ENCODE results near the gene LRRC46.

The LRRC46 gene

DNA sequence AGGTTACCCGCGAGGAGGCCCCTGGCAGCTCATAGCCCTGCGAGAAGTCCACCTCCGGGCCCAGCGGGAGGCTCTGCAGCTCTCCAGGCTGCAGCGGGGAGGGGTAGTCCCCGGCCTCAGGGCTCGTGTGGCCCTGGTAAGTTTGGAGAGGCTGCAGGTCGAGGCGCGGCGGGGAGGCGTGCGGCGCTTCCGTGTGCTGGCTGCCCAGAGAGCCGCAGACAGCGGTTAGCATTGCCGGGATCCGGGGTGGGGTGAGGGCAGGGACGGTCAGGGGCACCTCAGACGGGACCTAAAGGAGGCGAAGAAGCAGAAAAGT is 16.7 kb downstream of the LRRC46 start:
- TF ChIP-seq POLR2A (IDR thresholded peaks at IDR 0.05; ENCODE audit: extremely low read depth, insufficient read length) (no peak), MYC (IDR thresholded peaks at IDR 0.05; ENCODE audit: low read depth, low read length) (no peak)
- TF ChIP-seq, protein P1, sequence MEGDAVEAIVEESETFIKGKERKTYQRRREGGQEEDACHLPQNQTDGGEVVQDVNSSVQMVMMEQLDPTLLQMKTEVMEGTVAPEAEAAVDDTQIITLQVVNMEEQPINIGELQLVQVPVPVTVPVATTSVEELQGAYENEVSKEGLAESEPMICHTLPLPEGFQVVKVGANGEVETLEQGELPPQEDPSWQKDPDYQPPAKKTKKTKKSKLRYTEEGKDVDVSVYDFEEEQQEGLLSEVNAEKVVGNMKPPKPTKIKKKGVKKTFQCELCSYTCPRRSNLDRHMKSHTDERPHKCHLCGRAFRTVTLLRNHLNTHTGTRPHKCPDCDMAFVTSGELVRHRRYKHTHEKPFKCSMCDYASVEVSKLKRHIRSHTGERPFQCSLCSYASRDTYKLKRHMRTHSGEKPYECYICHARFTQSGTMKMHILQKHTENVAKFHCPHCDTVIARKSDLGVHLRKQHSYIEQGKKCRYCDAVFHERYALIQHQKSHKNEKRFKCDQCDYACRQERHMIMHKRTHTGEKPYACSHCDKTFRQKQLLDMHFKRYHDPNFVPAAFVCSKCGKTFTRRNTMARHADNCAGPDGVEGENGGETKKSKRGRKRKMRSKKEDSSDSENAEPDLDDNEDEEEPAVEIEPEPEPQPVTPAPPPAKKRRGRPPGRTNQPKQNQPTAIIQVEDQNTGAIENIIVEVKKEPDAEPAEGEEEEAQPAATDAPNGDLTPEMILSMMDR (IDR thresholded peaks at IDR 0.05; ENCODE audit: low read depth, low read length), result no peak
- TF ChIP-seq, protein P2, sequence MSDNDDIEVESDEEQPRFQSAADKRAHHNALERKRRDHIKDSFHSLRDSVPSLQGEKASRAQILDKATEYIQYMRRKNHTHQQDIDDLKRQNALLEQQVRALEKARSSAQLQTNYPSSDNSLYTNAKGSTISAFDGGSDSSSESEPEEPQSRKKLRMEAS (IDR thresholded peaks at IDR 0.05; ENCODE audit: low read depth, low read length), result no peak
- no peak for DNase-seq (ENCODE audit: low read depth)
- no peak overlapping the region for H3K4me3 ChIP-seq (ENCODE audit: low read depth, low read length)

DNA sequence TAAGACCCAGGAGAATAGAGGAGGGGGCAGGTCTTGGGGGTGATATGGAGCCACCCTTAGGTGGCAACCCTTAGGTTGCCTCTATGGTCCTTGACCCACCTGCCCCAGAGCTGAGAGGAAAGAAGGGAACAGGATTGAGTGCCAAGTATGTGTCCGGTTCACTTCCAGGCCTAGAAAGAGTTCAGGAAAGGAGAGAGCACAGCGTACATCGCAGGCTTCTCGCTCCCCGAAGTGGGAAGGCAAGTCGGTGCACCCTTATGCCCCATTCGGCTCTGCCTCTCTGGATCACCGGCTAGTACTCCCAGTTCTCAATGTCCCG is 18.9 kb downstream of the LRRC46 start:
- TF ChIP-seq POLR2A (IDR thresholded peaks at IDR 0.05; ENCODE audit: extremely low read depth, insufficient read length) (no peak), MYC (IDR thresholded peaks at IDR 0.05; ENCODE audit: low read depth, low read length) (no peak)
- TF ChIP-seq, protein P2 (IDR thresholded peaks at IDR 0.05; ENCODE audit: low read depth, low read length), result no peak
- TF ChIP-seq, protein P1 (IDR thresholded peaks at IDR 0.05; ENCODE audit: low read depth, low read length), result no peak
- no peak for DNase-seq (ENCODE audit: low read depth)
- H3K4me3 ChIP-seq (ENCODE audit: low read depth, low read length), result no peak overlapping the region

DNA sequence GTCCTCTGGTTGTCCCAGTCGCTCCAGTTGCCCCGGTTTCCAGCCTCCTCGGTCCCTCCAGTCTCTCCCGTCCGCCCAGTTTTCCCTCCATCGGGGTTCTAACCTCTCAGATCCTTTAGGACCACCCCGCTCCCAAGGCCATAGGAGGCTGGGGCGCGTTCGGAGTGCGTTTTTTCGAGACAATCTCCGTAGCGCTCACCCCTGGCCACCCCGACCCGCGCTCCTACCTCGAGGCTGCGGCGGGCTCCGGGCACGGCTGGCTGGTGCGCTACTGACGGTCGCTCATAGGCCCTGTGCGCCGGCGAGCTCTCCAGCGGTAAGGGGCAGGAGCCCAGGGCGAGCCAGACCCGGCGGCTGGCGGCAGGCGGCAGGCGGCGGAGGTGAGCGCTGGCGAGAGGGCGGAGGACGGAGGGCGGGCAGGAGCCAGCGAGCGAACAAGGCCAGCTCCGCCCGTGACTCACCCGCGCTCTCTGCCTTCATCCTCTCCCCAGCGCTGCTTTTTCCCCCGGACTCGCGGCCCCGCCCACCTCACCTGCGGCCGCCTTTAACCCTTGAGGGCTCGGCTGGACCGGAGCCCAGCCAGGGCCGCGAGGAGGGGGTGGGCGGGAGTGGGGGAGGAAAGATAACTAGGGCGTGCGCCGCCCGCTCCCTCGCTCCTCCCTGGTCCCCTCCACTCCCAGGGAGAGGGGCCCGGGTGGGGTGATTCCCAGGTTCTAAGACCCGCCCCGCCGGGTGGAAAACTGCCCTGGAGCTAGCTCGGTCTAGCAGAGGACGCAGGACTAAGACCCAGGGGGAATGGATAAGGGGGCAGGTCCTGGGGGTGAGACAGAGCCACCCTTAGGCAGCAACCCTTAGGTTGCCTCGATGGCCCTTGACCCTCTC is 19.5 kb downstream of the LRRC46 start, which contains the start of gene SP6:
TSS of gene SP6 (minus strand) at position 472 of the 882 bp plus-strand sequence. CDS start 2,734 bp downstream, outside the sequence.
- peak; percentile 34 for DNase-seq (ENCODE audit: low read depth)
- TF ChIP-seq MYC (IDR thresholded peaks at IDR 0.05; ENCODE audit: low read depth, low read length) (no peak), POLR2A (IDR thresholded peaks at IDR 0.05; ENCODE audit: extremely low read depth, insufficient read length) (no peak)
- TF ChIP-seq, protein P2 (IDR thresholded peaks at IDR 0.05; ENCODE audit: low read depth, low read length), result no peak
- TF ChIP-seq, protein P1 (IDR thresholded peaks at IDR 0.05; ENCODE audit: low read depth, low read length), result no peak
- no peak within 1 kb of the TSS for H3K4me3 ChIP-seq (ENCODE audit: low read depth, low read length)

DNA sequence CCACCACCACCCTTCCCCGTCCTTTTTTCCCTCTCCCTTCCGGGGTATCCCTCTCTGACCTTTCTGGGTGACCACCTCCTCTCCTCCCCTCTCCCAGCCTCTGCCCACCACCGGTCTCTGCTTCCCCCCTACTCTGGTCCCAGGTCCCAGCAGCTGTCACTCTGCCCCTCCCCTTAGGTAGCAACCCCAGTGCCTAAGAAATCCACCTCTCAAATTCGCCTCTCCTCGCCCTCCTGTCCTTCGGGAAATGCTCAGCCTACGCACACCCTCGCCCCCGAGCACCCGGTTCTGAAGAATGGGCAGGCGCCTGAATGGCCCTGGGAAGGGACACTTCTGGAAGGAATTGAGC is 20.3 kb downstream of the LRRC46 start:
- no peak overlapping the region for H3K4me3 ChIP-seq (ENCODE audit: low read depth, low read length)
- DNase-seq (ENCODE audit: low read depth), result no peak
- TF ChIP-seq POLR2A (IDR thresholded peaks at IDR 0.05; ENCODE audit: extremely low read depth, insufficient read length) (no peak), MYC (IDR thresholded peaks at IDR 0.05; ENCODE audit: low read depth, low read length) (no peak)
- TF ChIP-seq, protein P1 (IDR thresholded peaks at IDR 0.05; ENCODE audit: low read depth, low read length), result no peak
- TF ChIP-seq, protein P2 (IDR thresholded peaks at IDR 0.05; ENCODE audit: low read depth, low read length), result no peak

DNA sequence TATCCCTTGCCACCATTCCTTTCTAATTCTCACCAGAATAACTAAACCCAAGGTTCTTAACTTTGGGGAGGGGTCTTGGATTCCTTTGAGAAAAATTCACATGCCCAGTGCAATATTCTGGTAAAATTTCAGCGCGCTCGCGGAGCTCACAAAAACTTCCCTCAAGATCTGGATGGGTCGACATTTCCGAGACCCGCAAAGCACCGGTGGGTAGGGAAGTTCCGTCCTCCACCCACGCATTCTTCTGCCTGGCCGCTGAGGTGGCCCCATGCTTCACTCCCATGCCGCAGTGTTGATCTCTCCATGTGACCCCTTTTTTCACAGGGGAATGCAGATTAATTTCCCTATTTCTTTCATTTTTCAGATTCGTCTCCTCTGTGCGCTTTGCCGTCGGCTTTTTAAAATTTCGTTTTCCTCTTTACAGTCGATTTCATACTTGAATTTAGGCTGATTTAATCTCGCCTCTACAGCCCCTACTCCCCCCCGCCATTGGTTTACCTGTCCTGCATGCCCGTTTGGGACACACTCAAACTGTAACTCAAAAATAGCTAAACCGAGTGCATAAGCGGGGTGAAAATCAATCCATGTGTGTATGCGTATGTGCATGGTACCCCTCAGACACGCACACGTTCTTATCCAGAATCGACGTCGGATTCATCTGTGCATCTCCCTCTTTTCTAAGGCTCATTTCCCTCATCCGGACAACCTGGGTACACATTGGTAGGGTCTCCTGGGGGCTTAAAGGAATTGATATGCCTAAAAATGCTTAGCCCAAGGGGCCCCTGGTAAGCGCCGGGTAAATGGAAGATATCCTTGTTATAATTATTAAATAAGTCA is 20.9 kb downstream of the LRRC46 start:
- TF ChIP-seq POLR2A (IDR thresholded peaks at IDR 0.05; ENCODE audit: extremely low read depth, insufficient read length) (no peak), MYC (IDR thresholded peaks at IDR 0.05; ENCODE audit: low read depth, low read length) (peak; percentile 19; the same call in 1 of the 2 replicates)
- H3K4me3 ChIP-seq (ENCODE audit: low read depth, low read length), result no peak overlapping the region
- DNase-seq (ENCODE audit: low read depth), result no peak

DNA sequence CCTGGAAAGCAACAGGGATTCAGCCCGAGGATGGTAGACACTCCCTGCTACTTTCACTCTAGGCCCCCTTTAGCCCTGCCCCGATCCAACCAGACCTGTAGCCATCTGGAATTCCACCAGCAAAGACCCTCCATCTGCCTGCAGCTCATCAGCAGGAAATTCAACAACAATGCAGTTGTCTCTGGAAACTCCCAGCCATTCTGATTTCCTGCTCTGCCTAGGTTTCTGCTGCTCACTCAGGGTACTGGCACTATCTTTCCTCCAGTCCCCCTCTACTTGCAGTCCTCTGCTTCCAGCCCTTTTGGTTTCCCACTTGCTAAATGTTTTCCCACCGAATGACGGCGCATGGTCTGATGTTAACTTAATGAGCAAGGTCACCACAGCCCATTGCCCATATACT is 22.1 kb downstream of the LRRC46 start:
- TF ChIP-seq MYC (IDR thresholded peaks at IDR 0.05; ENCODE audit: low read depth, low read length), result no peak
- TF ChIP-seq, protein P2 (IDR thresholded peaks at IDR 0.05; ENCODE audit: low read depth, low read length), result no peak
- TF ChIP-seq, protein P1 (IDR thresholded peaks at IDR 0.05; ENCODE audit: low read depth, low read length), result no peak
- no peak overlapping the region for H3K4me3 ChIP-seq (ENCODE audit: low read depth, low read length)
- no peak for DNase-seq (ENCODE audit: low read depth)

Data from NB4 (cell line).